PC-9 (cell line): ENCODE results near the gene N4BP3.

Experiments
- CTCF ChIP-seq: fragments of 200-600 bp; sonication (generic); conservative IDR thresholded peaks from 2 replicates; pipeline ENCODE4 v1.6.1; 2017; ENCODE audit warnings: mixed run types, antibody characterized with exemption, mild to moderate bottlenecking, moderate library complexity
- EZH2 ChIP-seq: fragments of 200-600 bp; sonication (generic); IDR thresholded peaks from 2 replicates; pipeline ENCODE4 v1.8.0; 2017; ENCODE audit warnings: antibody characterized with exemption, low read depth

GRCh38 chr5:178080618-178081410 lies 32.5 kb upstream of the N4BP3 start:
- no peak for TF ChIP-seq CTCF
- TF ChIP-seq EZH2 = no peak
